GM23338 (cell line): ENCODE results near the gene SARDH. TPM values are rescaled to one million over a fixed set of nuclear protein-coding genes. Genes with fewer than 3 reads are reported as not detected.

Experiments used
- ATAC-seq: fragments of 200-7000 bp; cut with Tn5 transposase; 3 replicates; pipeline ENCODE4 v1.9.1; 2020
- DNase-seq: peaks from one replicate; pipeline ENCODE4 v3.0.0-alpha.2; 2015; ENCODE audit warnings: low spot score
- H2AFZ ChIP-seq: fragments of 200-600 bp; sonication (generic); 2 replicates; pipeline ENCODE4 v1.8.0; 2016; ENCODE audit warnings: antibody characterized with exemption, mild to moderate bottlenecking, moderate library complexity
- H3F3A ChIP-seq: fragments of 200-600 bp; sonication (generic); replicated peaks from 2 replicates; pipeline ENCODE4 v1.8.0; 2017; ENCODE audit warnings: antibody characterized with exemption, mixed run types, low read depth
- H3K27ac ChIP-seq: fragments of 200-600 bp; sonication (generic); 2 replicates; pipeline ENCODE4 v1.6.1; 2016; ENCODE audit warnings: low read depth
- H3K27me3 ChIP-seq: fragments of 200-600 bp; sonication (generic); 2 replicates; pipeline ENCODE4 v1.8.0; 2016; ENCODE audit warnings: mild to moderate bottlenecking, mixed run types, moderate library complexity; ENCODE audit not compliant: insufficient read depth
- H3K36me3 ChIP-seq: fragments of 200-600 bp; sonication (generic); 2 replicates; pipeline ENCODE4 v1.8.0; 2016; ENCODE audit warnings: mild to moderate bottlenecking; ENCODE audit not compliant: insufficient read depth
- H3K4me1 ChIP-seq: fragments of 200-600 bp; sonication (generic); 2 replicates; pipeline ENCODE4 v1.8.0; 2016; ENCODE audit warnings: mild to moderate bottlenecking, moderate library complexity; ENCODE audit not compliant: insufficient read depth
- H3K4me2 ChIP-seq: fragments of 200-600 bp; sonication (generic); 2 replicates; pipeline ENCODE4 v1.7.1; 2017; ENCODE audit warnings: mixed run types
- H3K4me3 ChIP-seq: fragments of 200-600 bp; sonication (generic); 2 replicates; pipeline ENCODE4 v1.6.1; 2016; ENCODE audit warnings: mixed run types
- H3K79me2 ChIP-seq: fragments of 200-600 bp; sonication (generic); replicated peaks from 2 replicates; pipeline ENCODE4 v1.8.0; 2017; ENCODE audit warnings: mild to moderate bottlenecking; ENCODE audit not compliant: insufficient read depth
- H3K9me2 ChIP-seq: fragments of 200-600 bp; sonication (generic); 2 replicates; pipeline ENCODE4 v1.8.0; 2017; ENCODE audit not compliant: insufficient read depth
- H4K20me1 ChIP-seq: fragments of 200-600 bp; sonication (generic); replicated peaks from 2 replicates; pipeline ENCODE4 v1.8.0; 2017; ENCODE audit warnings: mild to moderate bottlenecking; ENCODE audit not compliant: insufficient read depth
- H3K27ac Mint-ChIP-seq: 2 replicates; pipeline ENCODE4 v1.8.0; 2020; ENCODE audit warnings: inconsistent platforms, mild to moderate bottlenecking, moderate library complexity, mixed read lengths
- H3K27me3 Mint-ChIP-seq: 3 replicates; pipeline ENCODE4 v1.8.0; 2022; ENCODE audit warnings: low read depth, mild to moderate bottlenecking, moderate library complexity, mixed read lengths, inconsistent platforms; ENCODE audit not compliant: insufficient read depth, poor library complexity
- H3K36me3 Mint-ChIP-seq: 3 replicates; pipeline ENCODE4 v1.8.0; 2021; ENCODE audit warnings: low read depth, mild to moderate bottlenecking, inconsistent platforms, moderate library complexity, mixed read lengths
- H3K4me1 Mint-ChIP-seq: 3 replicates; pipeline ENCODE4 v1.8.0; 2020; ENCODE audit warnings: mild to moderate bottlenecking, inconsistent platforms, mixed read lengths
- H3K4me3 Mint-ChIP-seq: 3 replicates; pipeline ENCODE4 v1.8.0; 2021; ENCODE audit warnings: moderate library complexity, mild to moderate bottlenecking, inconsistent platforms, mixed read lengths
- H3K9me3 Mint-ChIP-seq: 3 replicates; pipeline ENCODE4 v1.8.0; 2020; ENCODE audit warnings: moderate library complexity, mild to moderate bottlenecking, inconsistent platforms, mixed read lengths
- CREB1 ChIP-seq: fragments of 250-450 bp; sonication (Bioruptor Pico); IDR thresholded peaks from 2 replicates; pipeline ENCODE4 v1.5.0; 2020; ENCODE audit warnings: low read depth, mild to moderate bottlenecking, moderate library complexity
- EZH2 ChIP-seq: fragments of 200-600 bp; sonication (generic); IDR thresholded peaks from one replicate; pipeline ENCODE4 v1.8.0; 2017; ENCODE audit warnings: antibody characterized with exemption, mild to moderate bottlenecking, low read depth; ENCODE audit not compliant: unreplicated experiment
- EZH2phosphoT487 ChIP-seq: fragments of 200-600 bp; sonication (generic); IDR thresholded peaks from one replicate; pipeline ENCODE4 v1.8.1; 2018; ENCODE audit warnings: antibody characterized with exemption; ENCODE audit not compliant: unreplicated experiment
- POLR2AphosphoS5 ChIP-seq: IDR thresholded peaks from 2 replicates; pipeline ENCODE4 v1.6.1; 2016; ENCODE audit warnings: antibody characterized with exemption, low read depth
- STAT1 ChIP-seq: IDR thresholded peaks from one replicate; pipeline ENCODE4 v1.6.1; 2016; ENCODE audit warnings: antibody characterized with exemption; ENCODE audit not compliant: unreplicated experiment
- ZNF114 ChIP-seq: fragments of 250-450 bp; sonication (Bioruptor Pico); IDR thresholded peaks from 2 replicates; pipeline ENCODE4 v1.5.0; 2020; ENCODE audit warnings: mild to moderate bottlenecking, moderate library complexity
- ZNF331 ChIP-seq: fragments of 250-450 bp; sonication (Bioruptor Pico); IDR thresholded peaks from 2 replicates; pipeline ENCODE4 v1.5.0; 2020; ENCODE audit warnings: low read depth, mild to moderate bottlenecking, moderate library complexity
- ZNF462 ChIP-seq: fragments of 250-450 bp; sonication (Bioruptor Pico); IDR thresholded peaks from 2 replicates; pipeline ENCODE4 v1.5.0; 2020; ENCODE audit warnings: mild to moderate bottlenecking, moderate library complexity
- polyA plus RNA-seq: library from polyadenylated mRNA; unstranded; fragments of >200 nt; fragmentation: Nextera tagmentation; extraction: Ambion mirVana; gene quantifications from 2 replicates; pipeline ENCODE4 v1.2.1, GENCODE V29; 2016
- total RNA-seq: library from RNA; depleted of rRNA; stranded (reverse); fragments of >200 nt; shearing (Covaris generic); gene quantifications from 2 replicates; pipeline ENCODE4 v1.2.3, GENCODE V29; 2014

SARDH gene
- total and polyA plus RNA-seq, 2 experiments from 2014 or later = 2.8 to 10.4 TPM

- TF ChIP-seq ZNF462 (CRISPR knock-in tag) (no peak), STAT1 (no peak), EZH2phosphoT487 (no peak), EZH2 (no peak), ZNF114 (CRISPR knock-in tag) (no peak), CREB1 (CRISPR knock-in tag) (no peak), ZNF331 (CRISPR knock-in tag) (no peak)
Measured at GRCh38 chr9:133705576-133705975, 32.6 kb downstream of the SARDH start (continued).

GRCh38 chr9:133704711-133705181 is 33.4 kb downstream of the SARDH start:
- H3F3A ChIP-seq = no peaks in the 10 kb centered on the region

More at GRCh38 chr9:133704711-133705181, 33.4 kb downstream of the SARDH start:
- Histone ChIP-seq H3K4me1 (no peaks in the 10 kb centered on the region), H3K27me3 (no peaks in the 10 kb centered on the region), H4K20me1 (no peaks in the 10 kb centered on the region), H3K9me2 (no peaks in the 10 kb centered on the region), H2AFZ (no peak overlapping the region), H3K4me2 (no peak overlapping the region), H3K27ac (no peak overlapping the region), H3K4me3 (no peak overlapping the region), H3K79me2 (no peaks in the 10 kb centered on the region), H3K36me3 (no peaks in the 10 kb centered on the region)
- Mint-ChIP-seq H3K36me3 (no peaks in the 10 kb centered on the region), H3K9me3 (no peaks in the 10 kb centered on the region), H3K4me1 (peaks cover 6% of the 10 kb centered on the region; the same call in 2 of the 3 replicates), H3K27me3 (peaks cover 11% of the 10 kb centered on the region), H3K4me3 (no peak overlapping the region), H3K27ac (no peak overlapping the region)
- DNase-seq (no peak), ATAC-seq (no peak)
- TF ChIP-seq EZH2 = no peak
- no peak for TF ChIP-seq ZNF462 (CRISPR knock-in tag)
- no peak for TF ChIP-seq POLR2AphosphoS5
